Measurements from ENCODE around the gene ZNF804B. TPM values are rescaled to one million over a fixed set of nuclear protein-coding genes. Genes with fewer than 3 reads are reported as not detected.

ZNF804B gene
- total RNA-seq, 1 experiment from 2014 or later, result not detected

- Histone ChIP-seq H3K9me3 (ENCODE audit: low read depth, low read length, poor library complexity, severe bottlenecking) (no peaks in the 10 kb centered on the region), H3K27me3 (replicated peaks; ENCODE audit: insufficient read depth, low read depth, low read length, poor library complexity) (no peaks in the 10 kb centered on the region), H3K36me3 (ENCODE audit: insufficient read depth, low read length, poor library complexity, severe bottlenecking) (no peaks in the 10 kb centered on the region), H3K4me1 (ENCODE audit: insufficient read depth, low read length, poor library complexity, severe bottlenecking) (no peaks in the 10 kb centered on the region), H3K4me3 (ENCODE audit: low read depth, low read length, poor library complexity, severe bottlenecking) (no peak overlapping the region), H3K27ac (ENCODE audit: low read depth, low read length, poor library complexity, severe bottlenecking) (no peak overlapping the region)
- intact Hi-C loops (cut with micrococcal nuclease; ENCODE audit: unreplicated experiment), result no loop called here
- POLR2A ChIA-PET (ENCODE audit: low non-redundant PET), result no interaction called here
- DNase-seq (ENCODE audit: low spot score), result no peak
- TF ChIP-seq, protein P1, sequence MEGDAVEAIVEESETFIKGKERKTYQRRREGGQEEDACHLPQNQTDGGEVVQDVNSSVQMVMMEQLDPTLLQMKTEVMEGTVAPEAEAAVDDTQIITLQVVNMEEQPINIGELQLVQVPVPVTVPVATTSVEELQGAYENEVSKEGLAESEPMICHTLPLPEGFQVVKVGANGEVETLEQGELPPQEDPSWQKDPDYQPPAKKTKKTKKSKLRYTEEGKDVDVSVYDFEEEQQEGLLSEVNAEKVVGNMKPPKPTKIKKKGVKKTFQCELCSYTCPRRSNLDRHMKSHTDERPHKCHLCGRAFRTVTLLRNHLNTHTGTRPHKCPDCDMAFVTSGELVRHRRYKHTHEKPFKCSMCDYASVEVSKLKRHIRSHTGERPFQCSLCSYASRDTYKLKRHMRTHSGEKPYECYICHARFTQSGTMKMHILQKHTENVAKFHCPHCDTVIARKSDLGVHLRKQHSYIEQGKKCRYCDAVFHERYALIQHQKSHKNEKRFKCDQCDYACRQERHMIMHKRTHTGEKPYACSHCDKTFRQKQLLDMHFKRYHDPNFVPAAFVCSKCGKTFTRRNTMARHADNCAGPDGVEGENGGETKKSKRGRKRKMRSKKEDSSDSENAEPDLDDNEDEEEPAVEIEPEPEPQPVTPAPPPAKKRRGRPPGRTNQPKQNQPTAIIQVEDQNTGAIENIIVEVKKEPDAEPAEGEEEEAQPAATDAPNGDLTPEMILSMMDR (conservative IDR thresholded peaks at IDR 0.05; ENCODE audit: low read depth, low read length), result no peak
- no peak for TF ChIP-seq EZH2 (IDR thresholded peaks at IDR 0.05; ENCODE audit: borderline replicate concordance, low read depth, low read length, poor library complexity, severe bottlenecking)
- BruUV-seq (replicated peaks), result no TSS peak
- CTCF ChIA-PET, result no interaction called here
These were observed 523.8 kb downstream of the ZNF804B start for GRCh38 chr7:89283302-89283701.

DNA sequence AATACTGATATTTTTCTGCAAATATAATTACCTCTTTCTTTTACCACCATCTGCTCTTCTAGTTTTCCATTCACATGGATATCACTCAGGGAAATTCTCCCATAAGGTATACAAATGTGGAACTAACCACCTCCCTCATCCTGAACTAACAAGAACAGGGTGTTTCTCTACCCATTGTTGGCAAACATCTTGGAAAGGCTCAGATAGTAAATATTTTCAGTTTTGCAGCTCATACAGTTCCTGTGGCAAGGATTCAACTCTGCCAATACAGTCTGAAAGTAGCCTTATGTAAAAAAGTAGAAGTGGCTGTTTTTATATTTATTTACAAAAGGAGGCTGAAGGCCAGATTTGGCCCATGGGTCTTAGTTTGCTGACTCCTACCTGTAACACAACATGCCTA is 549.0 kb downstream of the ZNF804B start:
- ChIA-PET POLR2A (ENCODE audit: low non-redundant PET) (no interaction called here), CTCF (no interaction called here)
- no peaks in the 10 kb centered on the region for H3K36me3 ChIP-seq (ENCODE audit: insufficient read depth, low read length, poor library complexity, severe bottlenecking)
- no peak for DNase-seq (ENCODE audit: low spot score)
- H3K9me3 ChIP-seq (ENCODE audit: low read depth, low read length, poor library complexity, severe bottlenecking), result no peaks in the 10 kb centered on the region
- BruUV-seq (replicated peaks), result no TSS peak
- TF ChIP-seq, protein P1 (conservative IDR thresholded peaks at IDR 0.05; ENCODE audit: low read depth, low read length), result no peak
- no peak for TF ChIP-seq EZH2 (IDR thresholded peaks at IDR 0.05; ENCODE audit: borderline replicate concordance, low read depth, low read length, poor library complexity, severe bottlenecking)
- no peak overlapping the region for H3K27ac ChIP-seq (ENCODE audit: low read depth, low read length, poor library complexity, severe bottlenecking)
- H3K4me3 ChIP-seq (ENCODE audit: low read depth, low read length, poor library complexity, severe bottlenecking), result no peak overlapping the region
- no peaks in the 10 kb centered on the region for H3K4me1 ChIP-seq (ENCODE audit: insufficient read depth, low read length, poor library complexity, severe bottlenecking)
- H3K27me3 ChIP-seq (replicated peaks; ENCODE audit: insufficient read depth, low read depth, low read length, poor library complexity), result no peaks in the 10 kb centered on the region
- intact Hi-C loops (cut with micrococcal nuclease; ENCODE audit: unreplicated experiment), result no loop called here

DNA sequence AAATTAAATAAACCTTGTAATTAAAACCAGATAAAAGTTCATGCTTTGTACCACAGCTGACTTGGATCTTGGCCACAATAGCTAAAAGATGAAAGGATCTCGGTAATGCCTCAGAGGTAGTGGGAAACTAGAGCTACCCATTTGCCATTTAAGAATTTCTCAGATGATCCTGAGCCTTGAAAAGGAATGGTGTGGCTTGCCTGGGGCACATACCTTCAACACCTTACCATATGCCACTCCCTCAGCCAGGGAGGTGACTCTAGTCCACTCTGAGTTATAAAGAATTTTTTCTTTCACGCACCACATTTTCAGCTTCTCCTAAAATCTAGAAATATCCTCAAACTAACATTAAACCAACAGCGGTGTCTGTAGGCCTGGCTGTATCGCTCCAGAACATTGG is 552.4 kb downstream of the ZNF804B start:
- no peaks in the 10 kb centered on the region for H3K27me3 ChIP-seq (replicated peaks; ENCODE audit: insufficient read depth, low read depth, low read length, poor library complexity)
- intact Hi-C loops (cut with micrococcal nuclease; ENCODE audit: unreplicated experiment), result no loop called here
- no peaks in the 10 kb centered on the region for H3K36me3 ChIP-seq (ENCODE audit: insufficient read depth, low read length, poor library complexity, severe bottlenecking)
- no peak overlapping the region for H3K4me3 ChIP-seq (ENCODE audit: low read depth, low read length, poor library complexity, severe bottlenecking)
- TF ChIP-seq, protein P1 (conservative IDR thresholded peaks at IDR 0.05; ENCODE audit: low read depth, low read length), result no peak
- no peak for TF ChIP-seq EZH2 (IDR thresholded peaks at IDR 0.05; ENCODE audit: borderline replicate concordance, low read depth, low read length, poor library complexity, severe bottlenecking)
- POLR2A ChIA-PET (ENCODE audit: low non-redundant PET), result no interaction called here
- CTCF ChIA-PET, result no interaction called here
- H3K4me1 ChIP-seq (ENCODE audit: insufficient read depth, low read length, poor library complexity, severe bottlenecking), result no peaks in the 10 kb centered on the region
- BruUV-seq (replicated peaks), result no TSS peak
- DNase-seq (ENCODE audit: low spot score), result no peak
- H3K9me3 ChIP-seq (ENCODE audit: low read depth, low read length, poor library complexity, severe bottlenecking), result no peaks in the 10 kb centered on the region
- H3K27ac ChIP-seq (ENCODE audit: low read depth, low read length, poor library complexity, severe bottlenecking), result no peak overlapping the region
